Measurements from ENCODE around the gene NDUFB8. TPM values are rescaled to one million over a fixed set of nuclear protein-coding genes. Genes with fewer than 3 reads are reported as not detected.

NDUFB8 gene
- total and polyA plus RNA-seq, 2 of the 4 experiments (the other 2 are of a cell fraction) = 99.1 to 265 TPM

DNA sequence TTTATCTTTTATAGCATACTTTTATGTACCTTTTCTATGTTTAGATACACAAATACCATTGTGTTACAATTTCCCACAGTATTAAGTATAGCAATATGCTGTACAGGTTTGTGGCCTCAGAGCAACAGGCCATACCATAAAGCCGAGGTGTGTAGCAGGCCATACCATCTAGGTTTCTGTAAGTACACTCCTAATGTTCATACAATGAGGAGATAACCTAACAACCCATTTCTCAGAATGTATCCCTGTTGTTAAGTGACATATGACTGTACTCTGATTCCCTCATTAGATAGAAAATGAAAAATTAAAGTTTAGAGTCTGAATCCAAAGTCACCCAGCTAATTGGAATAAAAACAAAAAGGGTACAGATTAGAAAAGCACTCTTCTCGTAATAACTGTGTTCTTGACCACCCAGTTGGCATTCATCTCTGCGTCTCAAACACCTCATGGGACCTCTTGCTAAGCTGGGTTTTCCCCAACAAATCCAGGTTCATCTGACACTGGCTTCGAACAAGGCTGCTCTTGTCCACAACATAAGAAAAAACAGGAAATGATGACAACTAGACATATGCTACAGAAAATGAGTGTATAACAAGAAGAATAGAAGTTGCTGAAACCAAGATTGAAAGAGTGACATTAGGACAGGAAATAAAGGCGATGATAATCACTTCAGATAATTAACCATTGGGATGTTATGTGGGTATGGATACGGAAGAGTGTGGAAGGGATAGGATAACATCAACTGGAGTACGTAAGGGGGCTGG, 1.4 kb downstream of the NDUFB8 start:
- Histone ChIP-seq H3K18ac (ENCODE audit: low read depth, low read length) (no peak overlapping the region), H3K79me1 (ENCODE audit: low read depth in 1 of 2, low read length in 2 of 2) (peaks cover 10 to 41% of the 10 kb centered on the region in 2 experiments), H4K8ac (ENCODE audit: low read depth in 2 of 2, low read length in 2 of 2) (peak overlapping the region in 1 of 2 experiments; percentile 97; a peak in 1 of 4 replicates), H3K4me3 (ENCODE audit: insufficient read depth, low read depth, low read length) (peak overlapping the region; percentile 86), H3K23ac (ENCODE audit: low read depth, low read length) (peak overlapping the region; percentile 45; the same call in 1 of the 2 replicates), H3K14ac (replicated peaks; ENCODE audit: low read depth, low read length) (peak overlapping the region; percentile 17; the same call in 1 of the 2 replicates), H3K27me3 (ENCODE audit: control insufficient read depth, insufficient read depth, low read length) (no peaks in the 10 kb centered on the region), H3K27ac (ENCODE audit: insufficient read depth, low read length) (no peak overlapping the region), H3K9me3 (ENCODE audit: control insufficient read depth, insufficient read depth, low read length) (no peaks in the 10 kb centered on the region), H4K5ac (ENCODE audit: low read depth, low read length) (no peak overlapping the region), H3K36me3 (ENCODE audit: control insufficient read depth, insufficient read depth, low read length) (peaks cover 23% of the 10 kb centered on the region), H4K91ac (ENCODE audit: insufficient read depth, low read depth, low read length) (no peak overlapping the region), H2AK5ac (ENCODE audit: low read depth, low read length) (no peak overlapping the region), H3K56ac (ENCODE audit: extremely low read depth, insufficient read depth, low read length) (no peak overlapping the region), H3K9me1 (ENCODE audit: insufficient read depth, low read length) (peaks cover 16% of the 10 kb centered on the region), H3K4ac (ENCODE audit: low read depth, low read length) (peak overlapping the region; percentile 27; the same call in 1 of the 2 replicates), H2BK20ac (ENCODE audit: low read depth, low read length) (no peak overlapping the region), H2BK15ac (ENCODE audit: low read depth, low read length) (no peak overlapping the region), H2AFZ (replicated peaks; ENCODE audit: low read length, poor library complexity) (no peak overlapping the region), H3K9ac (ENCODE audit: low read depth, low read length) (peak overlapping the region; percentile 94; the same call in 1 of the 2 replicates), H2BK5ac (ENCODE audit: low read depth, low read length, poor library complexity, severe bottlenecking) (no peak overlapping the region), H2AK9ac (replicated peaks; ENCODE audit: low read depth, low read length, poor library complexity) (no peak overlapping the region), H4K20me1 (ENCODE audit: insufficient read depth, low read length) (no peaks in the 10 kb centered on the region), H2BK120ac (ENCODE audit: low read depth, low read length) (no peak overlapping the region), H3K4me1 (ENCODE audit: control insufficient read depth, insufficient read depth, low read length) (peaks cover 5% of the 10 kb centered on the region), H3K4me2 (ENCODE audit: low read depth, low read length) (peak overlapping the region; percentile 91)
- TF ChIP-seq SMC3 (IDR thresholded peaks at IDR 0.05; ENCODE audit: low read depth, low read length) = no peak
- no peak for TF ChIP-seq RCOR1 (IDR thresholded peaks at IDR 0.05; ENCODE audit: insufficient replicate concordance, low read length)
- TF ChIP-seq, protein P1, sequence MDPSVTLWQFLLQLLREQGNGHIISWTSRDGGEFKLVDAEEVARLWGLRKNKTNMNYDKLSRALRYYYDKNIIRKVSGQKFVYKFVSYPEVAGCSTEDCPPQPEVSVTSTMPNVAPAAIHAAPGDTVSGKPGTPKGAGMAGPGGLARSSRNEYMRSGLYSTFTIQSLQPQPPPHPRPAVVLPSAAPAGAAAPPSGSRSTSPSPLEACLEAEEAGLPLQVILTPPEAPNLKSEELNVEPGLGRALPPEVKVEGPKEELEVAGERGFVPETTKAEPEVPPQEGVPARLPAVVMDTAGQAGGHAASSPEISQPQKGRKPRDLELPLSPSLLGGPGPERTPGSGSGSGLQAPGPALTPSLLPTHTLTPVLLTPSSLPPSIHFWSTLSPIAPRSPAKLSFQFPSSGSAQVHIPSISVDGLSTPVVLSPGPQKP (IDR thresholded peaks at IDR 0.05; ENCODE audit: borderline replicate concordance, low read depth, low read length) = no peak
- BruUV-seq (replicated peaks) = no TSS peak
- ChIA-PET POLR2A (ENCODE audit: unreplicated experiment) (no interaction called here), CTCF (interaction anchor here (0.5 to 3.1 kb wide), 2 partner anchors 10 to 82 kb away, joined by 4 to 12 read pairs; no protein-coding TSS in a partner anchor)
- dilution Hi-C loops (cut with HindIII; ENCODE audit: low sequenced_read_pairs, unreplicated experiment) = no loop called here
- in situ Hi-C loops (cut with MboI; ENCODE audit: low sequenced_read_pairs) = no loop called here
- 88% methylated on average over 2 of the region's 7 CpGs; no CpG with 5 or more reads in 1 of the 2 experiments for WGBS, 2 experiments (ENCODE audit: extremely low coverage in 2 of 2, insufficient read length in 1 of 2)
- no peak for DNase-seq
- no peak for ATAC-seq (ENCODE audit: low read depth)
- intact Hi-C loops (cut with micrococcal nuclease) = no loop called here

Data from IMR-90 (cell line).